UCSD-AML1 (cell line): ENCODE results near the gene IDH3G.

Experiments
- DNase-seq: peaks from one replicate; lab custom pipeline; 2025; ENCODE audit not compliant: unreplicated experiment; lab: John Stamatoyannopoulos, UW

IDH3G gene

GRCh38 chrX:153791104-153791852 is 2.9 kb downstream of the IDH3G start:
- no peak for DNase-seq

GRCh38 chrX:153789654-153790053 is 4.5 kb downstream of the IDH3G start:
- no peak for DNase-seq

GRCh38 chrX:153786669-153787068 is 7.5 kb downstream of the IDH3G start:
- no peak for DNase-seq

- DNase-seq = no peak
Observed at GRCh38 chrX:153784325-153784967, 9.7 kb downstream of the IDH3G start.

- DNase-seq = no peak
Observed at GRCh38 chrX:153783378-153784013, 10.7 kb downstream of the IDH3G start.

- DNase-seq = no peak
Observed at GRCh38 chrX:153782871-153783270, 11.3 kb downstream of the IDH3G start.

- DNase-seq = no peak
Observed at GRCh38 chrX:153782313-153782712, 11.9 kb downstream of the IDH3G start.

- no peak for DNase-seq
Observed at GRCh38 chrX:153781428-153782047, 12.6 kb downstream of the IDH3G start.

- DNase-seq = no peak
Observed at GRCh38 chrX:153780678-153781427, 13.3 kb downstream of the IDH3G start, which contains the start of gene SRPK3. Gene SRPK3 (plus strand): TSS chrX:153781041. CDS start chrX:153781087, 46 bp downstream.

GRCh38 chrX:153779891-153780677 is 14.1 kb downstream of the IDH3G start:
- no peak for DNase-seq

GRCh38 chrX:153778684-153779101 is 15.5 kb downstream of the IDH3G start:
- peak; percentile 42 for DNase-seq

GRCh38 chrX:153778181-153778580 is 16.0 kb downstream of the IDH3G start:
- DNase-seq = no peak

GRCh38 chrX:153777261-153778090 is 16.7 kb downstream of the IDH3G start:
- DNase-seq = no peak

- no peak for DNase-seq
Observed at GRCh38 chrX:153776611-153777045, 17.5 kb downstream of the IDH3G start.

GRCh38 chrX:153776120-153776599 is 18.0 kb downstream of the IDH3G start:
- no peak for DNase-seq

- no peak for DNase-seq
Observed at GRCh38 chrX:153775293-153776119, 18.7 kb downstream of the IDH3G start.

- no peak for DNase-seq
Observed at GRCh38 chrX:153774576-153775292, 19.4 kb downstream of the IDH3G start.
